Lung (tissue), 12 donors: ENCODE measurements around the gene NONO. TPM values are rescaled to one million over a fixed set of nuclear protein-coding genes. Genes with fewer than 3 reads are reported as not detected.

Experiments used
- ATAC-seq: fragments of 200-7000 bp; cut with Tn5 transposase; one replicate; pipeline ENCODE4 v1.9.1; 2020; ENCODE audit warnings: moderate number of reproducible peaks; ENCODE audit not compliant: insufficient read depth, low FRiP score
- DNase-seq, 3 donors: peaks; one replicate each; pipeline ENCODE4 v3.0.0-alpha.2; 2013 to 2017
- H3K27ac ChIP-seq, 2 donors: one replicate each; pipeline ENCODE4 v1.5.1; 2013; ENCODE audit warnings: mild to moderate bottlenecking in 2 of 2, moderate library complexity in 2 of 2, control low read depth in 1 of 2, inconsistent platforms in 1 of 2, low read depth in 1 of 2, low read length in 1 of 2
- H3K27me3 ChIP-seq, 3 donors: one replicate each; pipeline ENCODE4 v1.5.1; 2013; ENCODE audit warnings: low read length in 2 of 3; ENCODE audit not compliant: control insufficient read depth in 3 of 3, insufficient read depth in 3 of 3
- H3K36me3 ChIP-seq, 4 donors: one replicate each; pipeline ENCODE4 v1.5.1; 2013; ENCODE audit warnings: low read length in 4 of 4, mild to moderate bottlenecking in 1 of 4, moderate library complexity in 1 of 4; ENCODE audit not compliant: control insufficient read depth in 4 of 4, insufficient read depth in 4 of 4
- H3K4me1 ChIP-seq, 5 donors: one replicate each; pipeline ENCODE4 v1.5.1; 2013; ENCODE audit warnings: low read length in 5 of 5, mild to moderate bottlenecking in 2 of 5, moderate library complexity in 1 of 5; ENCODE audit not compliant: control insufficient read depth in 5 of 5, insufficient read depth in 5 of 5
- H3K4me3 ChIP-seq: one replicate; pipeline ENCODE4 v1.5.1; 2013; ENCODE audit warnings: mild to moderate bottlenecking, control low read depth, moderate library complexity
- H3K9ac ChIP-seq, 2 donors: one replicate each; pipeline ENCODE4 v1.5.1; 2013; ENCODE audit warnings: low read length in 2 of 2, control low read depth in 1 of 2; ENCODE audit not compliant: insufficient read depth in 1 of 2
- H3K9me3 ChIP-seq, 4 donors: one replicate each; pipeline ENCODE4 v1.5.1; 2013; ENCODE audit warnings: low read length in 3 of 4, mild to moderate bottlenecking in 1 of 4, moderate library complexity in 1 of 4; ENCODE audit not compliant: control insufficient read depth in 4 of 4, insufficient read depth in 3 of 4
- WGBS, 2 donors: extraction: QIAGEN DNeasy Blood & Tissue Kit; methylation state at CpG; one replicate each; pipeline ENCODE4 v1.1.7; 2013; 5-methylcytosine and 5-hydroxymethylcytosine counted together
- polyA plus RNA-seq, 2 donors: library from polyadenylated mRNA; stranded (reverse); fragments of 200-250 nt; gene quantifications; one replicate each; pipeline ENCODE4 v1.2.1, GENCODE V29; 2013
- total RNA-seq, 2 donors: library from RNA; depleted of rRNA in 1 of 2; stranded (reverse); fragments of >200 nt in 1 of 2; gene quantifications; one replicate each; pipeline ENCODE4 v1.2.1, GENCODE V29; 2014 to 2021
- TF ChIP-seq, protein P1 (sequence below): IDR thresholded peaks from 2 replicates; pipeline ENCODE4 v1.5.1; 2012; ENCODE audit warnings: mild to moderate bottlenecking; ENCODE audit errors: control extremely low read depth, extremely low read depth
- donor health status: control.
- donor health status: control.
- donor health status: Bipolar disorder and iron deficiency.
- donor health status: healthy.
- donor health status: DM: yes; HTN: yes; CAD: no.

NONO gene
- total and polyA plus RNA-seq, 4 donors = 93.5 to 336 (median 189) TPM

DNA sequence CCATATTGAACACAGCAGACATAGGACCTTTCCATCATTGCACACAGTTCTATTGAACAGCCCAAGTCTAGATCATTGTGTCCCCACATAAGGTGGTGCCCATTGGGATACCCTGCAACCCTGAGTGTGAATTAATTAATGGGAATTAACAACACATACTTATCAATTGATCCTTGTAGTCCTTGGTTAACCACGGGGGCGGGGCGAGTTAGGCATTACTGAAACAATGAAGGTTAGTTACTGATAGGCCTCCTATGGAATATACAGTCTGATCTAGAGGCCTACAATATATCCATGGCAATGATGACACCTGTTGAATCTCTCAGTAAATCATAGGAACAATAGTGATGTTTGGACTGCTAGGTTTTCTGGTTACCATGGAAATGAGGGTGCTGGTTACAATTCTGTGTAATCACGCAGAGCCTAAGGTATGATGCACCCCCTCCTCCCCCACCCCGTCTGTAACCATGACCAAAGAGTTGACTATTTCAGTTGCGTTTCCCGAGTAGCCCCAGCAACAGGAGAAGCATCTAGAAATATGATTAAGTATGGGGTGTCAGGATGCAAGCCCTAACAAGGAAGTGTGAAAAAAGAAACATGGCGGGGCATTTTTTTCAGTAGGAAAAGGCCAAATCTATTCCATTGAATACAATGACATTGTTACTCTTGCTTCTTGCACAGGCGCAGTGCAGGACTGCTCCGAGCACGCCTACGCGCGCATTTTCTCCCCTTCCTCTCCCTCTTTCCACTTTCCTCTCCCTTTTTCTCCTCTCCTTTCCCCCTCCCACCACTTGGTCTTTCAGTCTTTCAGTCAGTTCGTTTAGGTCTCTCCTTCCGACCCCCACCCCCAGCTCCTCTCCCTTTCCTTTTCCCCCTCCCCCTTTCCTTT is 677 bp upstream of the NONO start:
- TF ChIP-seq, protein P1, sequence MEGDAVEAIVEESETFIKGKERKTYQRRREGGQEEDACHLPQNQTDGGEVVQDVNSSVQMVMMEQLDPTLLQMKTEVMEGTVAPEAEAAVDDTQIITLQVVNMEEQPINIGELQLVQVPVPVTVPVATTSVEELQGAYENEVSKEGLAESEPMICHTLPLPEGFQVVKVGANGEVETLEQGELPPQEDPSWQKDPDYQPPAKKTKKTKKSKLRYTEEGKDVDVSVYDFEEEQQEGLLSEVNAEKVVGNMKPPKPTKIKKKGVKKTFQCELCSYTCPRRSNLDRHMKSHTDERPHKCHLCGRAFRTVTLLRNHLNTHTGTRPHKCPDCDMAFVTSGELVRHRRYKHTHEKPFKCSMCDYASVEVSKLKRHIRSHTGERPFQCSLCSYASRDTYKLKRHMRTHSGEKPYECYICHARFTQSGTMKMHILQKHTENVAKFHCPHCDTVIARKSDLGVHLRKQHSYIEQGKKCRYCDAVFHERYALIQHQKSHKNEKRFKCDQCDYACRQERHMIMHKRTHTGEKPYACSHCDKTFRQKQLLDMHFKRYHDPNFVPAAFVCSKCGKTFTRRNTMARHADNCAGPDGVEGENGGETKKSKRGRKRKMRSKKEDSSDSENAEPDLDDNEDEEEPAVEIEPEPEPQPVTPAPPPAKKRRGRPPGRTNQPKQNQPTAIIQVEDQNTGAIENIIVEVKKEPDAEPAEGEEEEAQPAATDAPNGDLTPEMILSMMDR = no peak
- Histone ChIP-seq H3K27me3 (no peaks in the 10 kb centered on the region), H3K4me1 (peaks cover 0 to 13% (median 0%) of the 10 kb centered on the region in 5 donors), H3K9me3 (peaks cover 0 to 6% (median under 1%) of the 10 kb centered on the region in 4 donors), H3K9ac (peak overlapping the region in 1 of 2 donors; percentile 8), H3K27ac (peak overlapping the region; percentile 61 to 80), H3K36me3 (peaks cover 0 to 3% (median under 1%) of the 10 kb centered on the region in 4 donors), H3K4me3 (no peak overlapping the region)
- DNase-seq = no peak
- peak; percentile 48 for ATAC-seq
- 27 to 50% methylated on average over 15 to 16 of the region's 16 CpGs for WGBS, 2 donors

DNA sequence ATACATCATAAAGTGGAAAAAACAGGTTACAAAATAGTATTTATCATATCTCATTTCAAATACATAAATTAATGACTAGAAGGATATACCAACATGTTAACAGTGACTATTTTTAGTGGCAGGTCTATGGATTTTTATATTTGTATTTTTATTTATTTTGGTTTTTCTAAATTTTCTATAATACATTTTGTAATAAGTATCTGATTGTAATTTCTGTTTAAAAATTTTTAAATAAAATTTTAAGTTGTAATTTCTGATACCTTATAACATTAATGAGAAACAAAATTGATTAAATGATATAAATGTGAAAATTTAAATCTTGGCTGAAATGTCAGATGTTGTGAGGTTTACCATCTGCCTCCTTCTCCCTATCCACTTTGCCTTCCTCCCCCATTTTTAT is 2.5 kb downstream of the NONO start:
- H3K4me1 ChIP-seq = peaks cover 0 to 13% (median 0%) of the 10 kb centered on the region in 5 donors
- H3K4me3 ChIP-seq = no peak overlapping the region
- peaks cover 0 to 4% (median under 1%) of the 10 kb centered on the region in 4 donors for H3K9me3 ChIP-seq
- H3K9ac ChIP-seq = peak overlapping the region in 1 of 2 donors; percentile 28
- H3K27me3 ChIP-seq = no peaks in the 10 kb centered on the region
- DNase-seq (no peak), ATAC-seq (no peak)
- H3K36me3 ChIP-seq = peaks cover 0 to 6% (median 3%) of the 10 kb centered on the region in 4 donors
- H3K27ac ChIP-seq = no peak overlapping the region
- TF ChIP-seq, protein P1 = no peak

DNA sequence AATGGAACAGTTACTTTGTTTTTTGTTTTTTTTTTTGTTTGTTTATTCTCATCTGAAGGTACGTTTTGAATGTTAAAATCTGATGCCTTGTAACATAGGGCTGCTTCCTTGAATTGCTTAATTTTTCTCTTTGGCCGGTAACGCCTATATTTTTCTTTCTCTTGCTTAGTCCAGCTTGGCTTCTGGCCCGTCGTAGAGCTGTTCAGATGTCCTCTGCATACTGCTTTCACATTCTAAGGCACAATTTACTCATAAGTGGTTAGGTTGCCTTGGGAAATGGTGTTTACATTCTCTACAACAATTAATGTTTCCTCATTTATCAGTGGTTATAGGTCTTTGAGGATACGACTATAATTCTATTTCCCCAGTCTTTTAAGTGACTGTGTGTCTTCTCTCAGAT is 7.9 kb downstream of the NONO start:
- no peak overlapping the region for H3K27ac ChIP-seq
- peaks cover 0 to 4% (median 0%) of the 10 kb centered on the region in 5 donors for H3K4me1 ChIP-seq
- WGBS, 2 donors = 57 to 58% methylated on average over 6 of the region's 6 CpGs
- TF ChIP-seq, protein P1 = no peak
- ATAC-seq (no peak), DNase-seq (no peak)
- H3K9ac ChIP-seq = no peak overlapping the region
- H3K36me3 ChIP-seq = peaks cover 13 to 21% (median 15%) of the 10 kb centered on the region in 4 donors
- H3K27me3 ChIP-seq = no peaks in the 10 kb centered on the region
- H3K4me3 ChIP-seq = no peak overlapping the region
- H3K9me3 ChIP-seq = peaks cover 0 to 2% (median 0%) of the 10 kb centered on the region in 4 donors
